ENCODE measurements around the gene ZNF646. TPM values are rescaled to one million over a fixed set of nuclear protein-coding genes. Genes with fewer than 3 reads are reported as not detected.

ZNF646 gene
- total and polyA plus RNA-seq, 2 donors (not counting 3 experiments of a cell fraction or from before 2014, with no cell fraction given), result 4.1 to 15.9 TPM

- TF ChIP-seq MYC (IDR thresholded peaks at IDR 0.05; ENCODE audit: low read depth, low read length) (no peak), CTCF (IDR thresholded peaks at IDR 0.05; ENCODE audit: extremely low read depth in 1 of 2, insufficient read depth in 1 of 2, low read depth in 1 of 2, low read length in 2 of 2) (peak; percentile 70 to 87)
- BruUV-seq (replicated peaks), result no TSS peak
- CTCF ChIA-PET, result no interaction called here
- no peak overlapping the region for H3K4me3 ChIP-seq (replicated peaks in 1 of 3; ENCODE audit: insufficient read depth in 1 of 3, low read depth in 1 of 3, low read length in 3 of 3)
- H3K9me3 ChIP-seq (replicated peaks; ENCODE audit: control insufficient read depth, insufficient read depth, low read length), result no peaks in the 10 kb centered on the region
- H4K20me1 ChIP-seq (replicated peaks; ENCODE audit: control insufficient read depth, extremely low read depth, insufficient read depth, low read length), result no peaks in the 10 kb centered on the region
- DNase-seq (ENCODE audit: low read depth, low spot score) (peak; percentile 63), FAIRE-seq (peak; percentile 54)
- POLR2A ChIA-PET, result no interaction called here
- H3K9me1 ChIP-seq (replicated peaks; ENCODE audit: control insufficient read depth, extremely low read depth, insufficient read depth, low read length), result no peaks in the 10 kb centered on the region
- peaks cover 4 to 13% of the 10 kb centered on the region in 2 experiments for H3K36me3 ChIP-seq (ENCODE audit: control insufficient read depth in 2 of 2, extremely low read depth in 1 of 2, insufficient read depth in 2 of 2, low read length in 2 of 2)
- H3K9ac ChIP-seq (replicated peaks; ENCODE audit: extremely low read depth, insufficient read depth, low read length), result no peak overlapping the region
- intact Hi-C loops (cut with micrococcal nuclease), result loop anchor here (5.0 kb wide), 1 partner anchor 37 kb away; no protein-coding TSS in a partner anchor
- peaks cover 12% of the 10 kb centered on the region for H3K4me1 ChIP-seq (ENCODE audit: control insufficient read depth, extremely low read depth, insufficient read depth, low read length)
- H3K27ac ChIP-seq (ENCODE audit: insufficient read depth, low read depth, low read length), result no peak overlapping the region
- no peak overlapping the region for H3K4me2 ChIP-seq (ENCODE audit: insufficient read depth, low read length)
- dilution Hi-C loops (cut with MboI; ENCODE audit: extremely low pct_ligation_motif_present, low sequenced_read_pairs), result no loop called here
- no peaks in the 10 kb centered on the region for H3K27me3 ChIP-seq (ENCODE audit: control insufficient read depth in 2 of 2, insufficient read depth in 2 of 2, low read length in 2 of 2)
- peak overlapping the region; percentile 91 for H2AFZ ChIP-seq (ENCODE audit: low read depth, low read length)
- H3K79me2 ChIP-seq (ENCODE audit: control insufficient read depth, insufficient read depth, low read length), result peaks cover 11% of the 10 kb centered on the region
These were observed 31.5 kb downstream of the ZNF646 start for GRCh38 chr16:31105677-31106213.

GRCh38 chr16:31106509-31107464 lies 32.6 kb downstream of the ZNF646 start:
- Histone ChIP-seq H2AFZ (ENCODE audit: low read depth, low read length) (no peak overlapping the region), H4K20me1 (replicated peaks; ENCODE audit: control insufficient read depth, extremely low read depth, insufficient read depth, low read length) (no peaks in the 10 kb centered on the region), H3K4me3 (replicated peaks in 1 of 3; ENCODE audit: insufficient read depth in 1 of 3, low read depth in 1 of 3, low read length in 3 of 3) (no peak overlapping the region), H3K9me1 (replicated peaks; ENCODE audit: control insufficient read depth, extremely low read depth, insufficient read depth, low read length) (no peaks in the 10 kb centered on the region), H3K79me2 (ENCODE audit: control insufficient read depth, insufficient read depth, low read length) (peaks cover 11% of the 10 kb centered on the region), H3K27me3 (ENCODE audit: control insufficient read depth in 2 of 2, insufficient read depth in 2 of 2, low read length in 2 of 2) (no peaks in the 10 kb centered on the region), H3K4me2 (ENCODE audit: insufficient read depth, low read length) (no peak overlapping the region), H3K27ac (ENCODE audit: insufficient read depth, low read depth, low read length) (no peak overlapping the region), H3K4me1 (ENCODE audit: control insufficient read depth, extremely low read depth, insufficient read depth, low read length) (peaks cover 12% of the 10 kb centered on the region), H3K9me3 (replicated peaks; ENCODE audit: control insufficient read depth, insufficient read depth, low read length) (no peaks in the 10 kb centered on the region), H3K9ac (replicated peaks; ENCODE audit: extremely low read depth, insufficient read depth, low read length) (no peak overlapping the region), H3K36me3 (ENCODE audit: control insufficient read depth in 2 of 2, extremely low read depth in 1 of 2, insufficient read depth in 2 of 2, low read length in 2 of 2) (peaks cover 6 to 22% of the 10 kb centered on the region in 2 experiments)
- ChIA-PET POLR2A (no interaction called here), CTCF (no interaction called here)
- dilution Hi-C loops (cut with MboI; ENCODE audit: extremely low pct_ligation_motif_present, low sequenced_read_pairs), result no loop called here
- DNase-seq (ENCODE audit: low read depth, low spot score), result no peak
- TF ChIP-seq FOS (IDR thresholded peaks at IDR 0.05; ENCODE audit: borderline replicate concordance, insufficient read depth, low read length), result no peak
- TF ChIP-seq POLR2AphosphoS5 (IDR thresholded peaks at IDR 0.05; ENCODE audit: insufficient read depth, low read depth, low read length), result no peak
- TF ChIP-seq CTCF (IDR thresholded peaks at IDR 0.05; ENCODE audit: extremely low read depth in 1 of 2, insufficient read depth in 1 of 2, low read depth in 1 of 2, low read length in 2 of 2), result no peak
- no peak for TF ChIP-seq MAX (IDR thresholded peaks at IDR 0.05; ENCODE audit: insufficient read depth, insufficient read length)
- no peak for TF ChIP-seq MYC (IDR thresholded peaks at IDR 0.05; ENCODE audit: low read depth, low read length)
- FAIRE-seq, result no peak
- intact Hi-C loops (cut with micrococcal nuclease), result loop anchor here (5.0 kb wide), 1 partner anchor 36 kb away; no protein-coding TSS in a partner anchor
- BruUV-seq (replicated peaks), result no TSS peak

All from endothelial cell of umbilical vein (primary cell).